Stimulated activated naive CD8-positive, alpha-beta T cell treated with anti-CD3 and anti-CD28 coated beads, Interleukin-15, Interleukin-2, amounts not matched to agents 100 ng/mL and 50 ng/mL, for 24 hours (primary cell): ENCODE measurements around the gene MAN2A2.
A peak's percentile ranks its signal among the peaks of the same experiment; 100 is the strongest.
"Not testable (repeated sequence)": the region's sequence is repeated elsewhere in the genome, so short reads cannot be mapped to it uniquely, and the experiment has no call there.

Experiments
- H3K27ac Mint-ChIP-seq: one replicate; pipeline ENCODE4 v1.8.0; 2021; ENCODE audit warnings: mild to moderate bottlenecking, mixed read lengths
- H3K27me3 Mint-ChIP-seq: one replicate; pipeline ENCODE4 v1.8.0; 2021; ENCODE audit warnings: mixed read lengths
- H3K36me3 Mint-ChIP-seq: one replicate; pipeline ENCODE4 v1.8.0; 2021; ENCODE audit warnings: low read depth, mixed read lengths
- H3K4me1 Mint-ChIP-seq: one replicate; pipeline ENCODE4 v1.8.0; 2021; ENCODE audit warnings: low read depth, mixed read lengths
- H3K4me3 Mint-ChIP-seq: one replicate; pipeline ENCODE4 v1.8.0; 2021; ENCODE audit warnings: mild to moderate bottlenecking, mixed read lengths
- H3K9me3 Mint-ChIP-seq: one replicate; pipeline ENCODE4 v1.8.0; 2021; ENCODE audit warnings: mixed read lengths

The MAN2A2 gene

DNA sequence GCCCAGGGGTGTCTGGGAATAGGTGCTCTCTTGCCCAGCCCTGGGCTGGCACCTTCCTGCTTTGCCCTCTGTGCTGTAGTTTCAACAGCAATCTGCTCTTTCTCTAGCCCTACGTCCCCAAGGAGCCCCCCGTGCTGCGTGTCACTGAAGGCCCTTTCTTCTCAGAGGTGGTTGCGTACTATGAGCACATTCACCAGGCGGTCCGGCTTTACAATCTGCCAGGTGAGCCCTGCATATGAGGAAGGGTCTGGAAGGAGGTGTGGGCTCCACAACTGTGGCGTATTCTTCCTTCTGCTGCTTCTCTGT lies 9.6 kb downstream of the MAN2A2 start:
- Mint-ChIP-seq H3K9me3 (no peaks in the 10 kb centered on the region), H3K27me3 (no peaks in the 10 kb centered on the region), H3K27ac (no peak overlapping the region), H3K36me3 (peaks cover 80% of the 10 kb centered on the region), H3K4me1 (no peaks in the 10 kb centered on the region), H3K4me3 (no peak overlapping the region)

DNA sequence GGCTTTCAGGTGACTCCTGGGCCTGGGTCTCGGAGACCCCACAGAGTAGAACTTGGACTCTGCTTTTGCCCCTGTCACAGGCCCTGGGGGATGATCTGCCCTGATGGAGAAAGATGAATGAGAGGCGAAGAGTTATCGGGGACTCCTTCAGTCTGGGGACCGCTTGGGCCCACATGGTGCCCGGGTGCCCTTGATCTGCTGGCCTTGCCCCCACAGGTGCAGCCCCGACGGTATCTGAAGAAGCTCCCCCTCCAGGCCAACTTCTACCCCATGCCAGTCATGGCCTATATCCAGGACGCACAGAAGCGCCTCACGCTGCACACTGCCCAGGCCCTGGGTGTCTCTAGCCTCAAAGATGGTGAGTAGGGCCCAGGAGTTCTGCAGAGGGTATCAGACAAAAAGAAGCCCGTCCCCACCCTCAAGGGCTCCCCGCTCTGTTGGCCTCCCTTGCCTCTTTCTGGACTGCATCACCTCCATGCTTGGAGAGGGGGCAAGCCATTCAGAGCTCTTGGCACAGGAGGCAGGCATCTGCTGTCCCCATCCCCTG lies 10.4 kb downstream of the MAN2A2 start:
- no peak overlapping the region for H3K27ac Mint-ChIP-seq
- no peak overlapping the region for H3K4me3 Mint-ChIP-seq
- no peaks in the 10 kb centered on the region for H3K27me3 Mint-ChIP-seq
- H3K4me1 Mint-ChIP-seq: no peaks in the 10 kb centered on the region
- peaks cover 82% of the 10 kb centered on the region for H3K36me3 Mint-ChIP-seq
- H3K9me3 Mint-ChIP-seq: no peaks in the 10 kb centered on the region

DNA sequence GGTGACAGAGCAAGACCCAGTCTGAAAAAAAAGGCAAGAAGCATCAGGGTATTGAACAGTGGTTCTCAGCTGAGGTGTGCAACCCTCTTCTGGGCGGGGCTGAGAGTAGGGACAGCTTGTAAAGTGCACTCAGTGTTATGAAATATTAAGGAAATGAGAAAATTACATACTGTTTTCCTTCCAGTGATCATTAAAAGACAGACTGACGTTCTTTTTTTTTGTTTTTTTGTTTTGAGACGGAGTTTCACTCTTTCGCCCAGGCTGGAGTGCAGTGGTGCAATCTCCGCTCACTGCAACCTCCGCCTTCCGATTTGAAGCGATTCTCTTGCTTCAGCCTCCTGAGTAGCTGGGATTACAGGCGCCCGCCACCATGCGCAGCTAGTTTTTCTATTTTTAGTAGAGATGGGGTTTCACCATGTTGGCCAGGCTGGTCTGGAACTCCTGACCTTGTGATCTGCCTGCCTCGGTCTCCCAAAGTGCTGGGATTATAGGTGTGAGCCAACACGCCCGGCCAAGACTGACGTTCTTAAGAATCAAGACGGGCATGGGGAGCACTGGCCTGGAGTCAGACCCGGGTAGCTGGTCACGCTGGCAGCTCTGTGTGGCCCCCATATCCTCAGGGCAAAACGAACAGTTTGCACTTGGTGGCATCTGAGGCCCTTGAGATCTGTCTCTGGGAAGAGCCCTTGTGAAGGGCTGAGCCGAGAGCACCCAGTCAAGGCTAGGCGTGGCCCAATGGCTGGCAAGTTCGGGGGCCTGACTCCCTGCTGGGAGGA lies 11.4 kb downstream of the MAN2A2 start:
- Mint-ChIP-seq H3K36me3 (peaks cover 82% of the 10 kb centered on the region), H3K4me3 (no peak overlapping the region), H3K4me1 (no peaks in the 10 kb centered on the region), H3K9me3 (no peaks in the 10 kb centered on the region), H3K27ac (no peak overlapping the region), H3K27me3 (no peaks in the 10 kb centered on the region)

DNA sequence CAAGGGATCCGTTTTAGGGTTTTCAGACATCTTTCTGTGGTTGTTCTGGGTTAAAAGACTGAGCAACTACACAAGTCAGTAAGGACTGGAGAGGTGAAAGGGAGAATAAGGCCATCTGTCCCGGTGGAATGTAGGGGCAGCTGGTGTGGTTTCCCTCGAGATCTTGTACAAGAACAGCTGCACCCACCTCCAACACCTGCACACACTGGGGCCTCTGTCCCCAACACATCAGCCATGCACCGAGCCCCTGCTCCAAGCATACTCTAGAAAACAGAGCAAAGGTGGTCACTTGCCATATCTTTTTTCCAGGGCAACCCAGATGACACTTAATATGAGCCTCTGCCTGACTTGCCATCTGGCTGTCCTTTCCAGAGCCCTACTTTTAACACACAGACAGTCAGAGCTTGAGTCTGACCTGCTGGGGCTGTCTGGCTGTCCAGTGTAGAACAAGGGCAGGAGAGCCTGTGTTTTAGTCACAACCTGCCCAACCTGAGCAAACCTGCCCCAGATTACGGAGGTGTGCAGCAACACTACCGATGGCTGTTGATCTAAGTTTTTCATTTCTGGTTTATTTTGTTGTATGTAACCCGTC lies 12.2 kb downstream of the MAN2A2 start:
- Mint-ChIP-seq H3K27me3 (no peaks in the 10 kb centered on the region), H3K4me1 (no peaks in the 10 kb centered on the region), H3K27ac (peak overlapping the region; percentile 37), H3K4me3 (no peak overlapping the region), H3K9me3 (no peaks in the 10 kb centered on the region), H3K36me3 (peaks cover 84% of the 10 kb centered on the region)

DNA sequence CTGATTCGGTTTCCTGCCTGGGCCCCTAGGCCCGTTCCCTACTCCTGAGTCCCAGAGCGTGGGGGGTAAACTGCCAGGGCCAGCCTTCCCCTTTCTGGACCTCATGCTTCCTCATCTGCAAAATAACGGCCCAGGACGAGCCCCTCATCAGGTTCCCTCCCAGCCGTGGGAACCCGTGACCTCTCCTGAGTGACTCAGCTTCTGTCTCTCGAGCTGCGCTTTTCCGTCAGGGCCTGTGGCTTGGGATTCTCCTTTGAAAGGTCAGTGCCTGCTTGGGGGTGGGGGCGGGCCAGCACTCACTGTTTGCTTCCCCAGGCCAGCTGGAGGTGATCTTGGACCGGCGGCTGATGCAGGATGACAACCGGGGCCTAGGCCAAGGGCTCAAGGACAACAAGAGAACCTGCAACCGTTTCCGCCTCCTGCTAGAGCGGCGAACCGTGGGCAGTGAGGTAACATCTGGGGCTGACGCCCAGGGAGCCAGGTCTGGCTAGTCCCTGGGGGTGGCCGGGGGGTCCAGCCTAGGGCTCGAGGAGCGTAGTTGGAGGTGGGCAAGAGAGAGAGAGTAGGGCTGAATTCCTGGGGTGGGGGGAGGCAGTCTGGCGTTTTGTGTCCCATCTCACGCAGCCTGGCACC lies 12.8 kb downstream of the MAN2A2 start:
- H3K27me3 Mint-ChIP-seq: no peaks in the 10 kb centered on the region
- no peak overlapping the region for H3K4me3 Mint-ChIP-seq
- H3K9me3 Mint-ChIP-seq: no peaks in the 10 kb centered on the region
- no peaks in the 10 kb centered on the region for H3K4me1 Mint-ChIP-seq
- peaks cover 84% of the 10 kb centered on the region for H3K36me3 Mint-ChIP-seq
- no peak overlapping the region for H3K27ac Mint-ChIP-seq

DNA sequence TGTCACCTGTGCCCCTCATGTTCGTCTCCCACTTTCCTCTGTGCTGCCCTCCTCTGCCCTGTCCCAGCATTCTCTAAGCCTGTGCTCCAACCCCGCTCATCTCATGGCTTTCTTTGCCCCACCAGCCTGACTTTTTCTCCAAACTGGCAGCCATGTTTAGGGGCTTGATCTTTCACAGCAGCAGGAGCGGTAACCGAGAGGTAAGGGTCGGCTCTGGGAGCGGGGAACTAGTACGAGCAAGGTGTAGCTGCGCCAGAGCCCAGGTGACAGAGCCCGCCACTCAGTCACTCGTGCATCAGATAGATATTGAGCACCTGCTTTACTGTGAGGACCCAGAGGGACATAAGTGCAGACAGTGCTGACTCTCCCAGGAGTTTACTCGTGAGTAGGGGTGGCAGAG lies 13.4 kb downstream of the MAN2A2 start:
- Mint-ChIP-seq H3K27me3 (no peaks in the 10 kb centered on the region), H3K4me1 (no peaks in the 10 kb centered on the region), H3K9me3 (no peaks in the 10 kb centered on the region), H3K36me3 (peaks cover 84% of the 10 kb centered on the region), H3K27ac (no peak overlapping the region), H3K4me3 (no peak overlapping the region)

DNA sequence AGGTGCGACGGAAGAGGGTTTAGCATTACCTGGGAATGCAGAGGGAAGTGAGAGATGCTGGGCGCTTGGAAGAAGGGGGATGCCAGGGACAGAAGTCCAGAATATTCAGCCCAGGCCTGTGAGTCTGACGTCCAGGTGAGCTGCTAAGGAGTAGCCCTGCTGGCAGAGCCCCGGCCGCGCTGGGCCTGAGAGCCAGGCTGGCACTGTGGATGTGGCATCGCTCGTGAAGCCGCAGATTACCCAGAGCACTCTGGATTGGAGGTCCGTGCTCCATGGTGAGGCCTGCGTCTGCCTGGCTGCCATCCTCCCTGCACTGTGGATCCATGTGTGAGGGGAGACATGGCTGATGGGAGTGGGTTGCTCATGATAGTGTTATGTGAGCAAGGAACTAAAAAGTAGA lies 14.5 kb downstream of the MAN2A2 start:
- H3K9me3 Mint-ChIP-seq: no peaks in the 10 kb centered on the region
- H3K36me3 Mint-ChIP-seq: peaks cover 84% of the 10 kb centered on the region
- H3K4me3 Mint-ChIP-seq: no peak overlapping the region
- no peaks in the 10 kb centered on the region for H3K4me1 Mint-ChIP-seq
- no peaks in the 10 kb centered on the region for H3K27me3 Mint-ChIP-seq
- H3K27ac Mint-ChIP-seq: no peak overlapping the region

DNA sequence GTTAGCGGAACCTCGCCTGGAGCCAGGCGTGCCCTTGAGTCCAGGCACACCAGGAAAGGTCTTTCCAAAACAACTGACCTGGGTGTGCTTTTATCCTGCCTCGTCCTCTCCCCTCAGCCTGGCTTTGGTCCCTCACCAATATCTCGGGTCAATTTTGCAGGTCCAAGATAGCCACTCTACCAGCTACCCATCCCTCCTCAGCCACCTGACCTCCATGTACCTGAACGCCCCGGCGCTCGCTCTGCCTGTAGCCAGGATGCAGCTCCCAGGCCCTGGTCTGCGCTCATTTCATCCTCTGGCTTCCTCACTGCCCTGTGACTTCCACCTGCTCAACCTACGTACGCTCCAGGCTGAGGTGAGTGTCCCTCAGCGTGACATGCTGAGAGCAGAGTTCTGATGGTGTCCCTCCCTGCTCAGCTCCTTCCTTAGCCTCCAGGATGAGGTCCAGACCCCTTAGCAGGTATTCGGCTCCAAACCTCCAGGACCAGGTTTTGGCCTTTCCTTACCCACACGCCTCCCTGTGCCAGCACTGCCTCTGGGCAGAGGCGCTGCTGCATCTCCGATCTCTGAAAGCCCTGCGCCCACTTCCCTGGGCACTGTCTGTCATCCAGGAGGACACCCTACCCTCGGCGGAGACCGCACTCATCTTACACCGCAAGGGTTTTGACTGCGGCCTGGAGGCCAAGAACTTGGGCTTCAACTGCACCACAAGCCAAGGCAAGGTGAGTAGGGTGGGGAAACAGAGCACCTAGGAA lies 15.1 kb downstream of the MAN2A2 start:
- H3K4me1 Mint-ChIP-seq: peaks cover 3% of the 10 kb centered on the region
- no peaks in the 10 kb centered on the region for H3K27me3 Mint-ChIP-seq
- H3K27ac Mint-ChIP-seq: no peak overlapping the region
- no peaks in the 10 kb centered on the region for H3K9me3 Mint-ChIP-seq
- H3K36me3 Mint-ChIP-seq: peaks cover 79% of the 10 kb centered on the region
- H3K4me3 Mint-ChIP-seq: no peak overlapping the region

DNA sequence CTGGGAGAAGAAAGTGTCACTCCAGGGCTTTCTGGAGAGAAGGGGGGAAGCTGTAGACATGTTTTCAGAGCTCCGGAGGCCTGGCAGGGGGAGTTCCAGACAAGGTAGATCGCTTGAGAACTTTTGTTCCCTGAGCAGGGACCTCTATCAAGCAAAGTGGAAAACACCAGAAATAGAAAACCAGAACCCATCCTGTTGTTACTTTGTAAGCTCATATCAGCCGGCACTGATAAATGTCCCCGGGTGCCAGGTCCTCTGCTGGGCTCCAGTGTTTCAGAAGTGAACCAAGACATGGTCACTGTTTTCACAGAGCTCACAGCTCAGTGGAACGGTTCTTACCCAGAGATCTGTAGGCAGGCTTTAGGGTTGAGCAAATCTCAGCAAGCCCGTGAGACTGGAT lies 15.7 kb downstream of the MAN2A2 start:
- H3K4me1 Mint-ChIP-seq: peaks cover 8% of the 10 kb centered on the region
- peaks cover 72% of the 10 kb centered on the region for H3K36me3 Mint-ChIP-seq
- H3K9me3 Mint-ChIP-seq: no peaks in the 10 kb centered on the region
- no peaks in the 10 kb centered on the region for H3K27me3 Mint-ChIP-seq
- no peak overlapping the region for H3K4me3 Mint-ChIP-seq
- H3K27ac Mint-ChIP-seq: no peak overlapping the region

DNA sequence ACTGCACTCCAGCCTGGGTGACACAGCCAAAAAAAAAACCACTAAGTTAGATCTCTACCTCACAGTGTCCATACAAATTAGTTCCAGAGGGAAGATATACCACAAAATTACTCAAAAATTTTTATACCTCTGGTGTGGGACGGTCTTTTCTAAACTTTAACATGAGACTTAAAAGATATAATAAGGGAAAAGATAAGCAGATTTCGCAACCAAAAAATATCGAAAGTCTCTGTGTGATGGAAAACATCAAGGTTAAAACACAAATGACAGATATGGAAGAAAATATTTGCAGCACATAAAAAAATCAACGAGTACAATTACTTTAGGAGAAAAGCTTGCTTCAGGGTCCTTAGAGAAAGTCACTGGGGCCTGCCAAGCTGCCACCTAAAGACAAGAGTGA lies 18.8 kb downstream of the MAN2A2 start:
- Mint-ChIP-seq H3K36me3 (peaks cover 46% of the 10 kb centered on the region), H3K4me1 (peaks cover 16% of the 10 kb centered on the region), H3K9me3 (no peaks in the 10 kb centered on the region), H3K4me3 (no peak overlapping the region), H3K27me3 (no peaks in the 10 kb centered on the region), H3K27ac (no peak overlapping the region)

DNA sequence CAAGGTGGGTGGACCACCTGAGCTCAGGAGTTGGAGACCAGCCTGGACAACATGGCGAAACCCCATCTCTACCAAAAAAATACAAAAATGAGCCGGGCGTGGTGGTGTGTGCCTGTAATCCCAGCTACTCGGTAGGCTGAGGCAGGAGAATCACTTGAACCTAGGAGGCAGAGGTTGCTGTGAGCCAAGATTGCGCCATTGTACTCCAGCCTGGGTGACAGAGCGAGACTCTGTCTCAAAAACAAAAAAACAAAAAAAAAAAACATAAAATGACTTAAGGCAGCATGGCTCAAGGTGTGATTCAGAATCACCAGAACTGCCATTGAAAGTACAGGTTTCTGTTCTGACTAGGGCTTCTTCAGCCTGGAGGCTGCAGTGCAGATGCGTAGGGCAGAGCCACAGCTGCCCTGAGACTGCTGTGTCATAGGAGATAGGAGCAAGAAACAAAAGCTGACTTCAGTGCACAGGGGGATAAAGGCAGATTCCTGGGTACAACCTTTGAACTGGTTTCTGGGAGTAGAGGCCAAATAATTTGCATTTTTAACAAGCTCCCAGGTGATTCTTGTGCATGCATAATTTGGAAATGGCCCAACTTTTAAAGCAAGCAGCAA lies 19.7 kb downstream of the MAN2A2 start:
- not testable (repeated sequence) for H3K4me3 Mint-ChIP-seq, H3K27ac Mint-ChIP-seq, H3K9me3 Mint-ChIP-seq, H3K27me3 Mint-ChIP-seq
- Mint-ChIP-seq H3K4me1 (peaks cover 16% of the 10 kb centered on the region), H3K36me3 (peaks cover 37% of the 10 kb centered on the region)

DNA sequence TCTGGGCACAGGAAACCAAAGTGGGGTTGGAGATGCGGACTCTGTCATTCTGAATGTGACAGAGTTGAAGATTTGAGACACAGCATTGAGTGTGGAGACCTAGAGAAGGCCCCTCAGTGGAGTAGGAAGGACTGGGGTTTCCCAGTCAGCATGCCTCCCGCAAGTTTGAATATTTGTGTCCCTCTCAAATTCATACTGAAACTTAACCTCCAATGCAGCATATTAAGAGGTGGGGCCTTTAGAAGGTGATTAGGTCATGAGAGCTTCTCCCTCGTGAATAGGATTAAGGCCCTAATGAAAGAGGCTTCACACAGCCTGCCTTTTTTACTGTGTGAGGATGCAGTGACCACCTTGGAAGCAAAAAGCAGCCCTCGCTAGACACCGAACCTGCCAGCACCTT lies 21.3 kb downstream of the MAN2A2 start:
- peaks cover 24% of the 10 kb centered on the region for H3K36me3 Mint-ChIP-seq
- H3K27me3 Mint-ChIP-seq: no peaks in the 10 kb centered on the region
- H3K9me3 Mint-ChIP-seq: no peaks in the 10 kb centered on the region
- H3K27ac Mint-ChIP-seq: no peak overlapping the region
- H3K4me1 Mint-ChIP-seq: peaks cover 23% of the 10 kb centered on the region
- no peak overlapping the region for H3K4me3 Mint-ChIP-seq

DNA sequence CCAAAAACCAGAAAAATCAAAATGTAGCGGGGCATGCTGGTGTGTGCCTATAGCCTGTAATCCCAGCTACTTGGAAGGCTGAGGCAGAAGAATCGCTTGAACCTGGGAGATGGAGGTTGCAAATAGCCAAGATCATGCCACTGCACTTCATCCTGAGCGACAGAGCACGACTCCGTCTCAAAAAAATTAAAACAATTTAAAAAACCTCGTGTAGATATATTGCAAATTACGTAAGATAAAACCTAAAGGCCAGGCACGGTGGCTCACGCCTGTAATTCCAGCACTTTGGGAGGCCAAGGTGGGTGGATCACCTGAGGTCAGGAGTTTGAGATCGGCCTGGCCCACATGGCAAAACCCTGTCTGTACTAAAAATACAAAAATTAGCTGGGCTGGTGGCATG lies 23.7 kb downstream of the MAN2A2 start:
- not testable (repeated sequence) for H3K36me3 Mint-ChIP-seq

DNA sequence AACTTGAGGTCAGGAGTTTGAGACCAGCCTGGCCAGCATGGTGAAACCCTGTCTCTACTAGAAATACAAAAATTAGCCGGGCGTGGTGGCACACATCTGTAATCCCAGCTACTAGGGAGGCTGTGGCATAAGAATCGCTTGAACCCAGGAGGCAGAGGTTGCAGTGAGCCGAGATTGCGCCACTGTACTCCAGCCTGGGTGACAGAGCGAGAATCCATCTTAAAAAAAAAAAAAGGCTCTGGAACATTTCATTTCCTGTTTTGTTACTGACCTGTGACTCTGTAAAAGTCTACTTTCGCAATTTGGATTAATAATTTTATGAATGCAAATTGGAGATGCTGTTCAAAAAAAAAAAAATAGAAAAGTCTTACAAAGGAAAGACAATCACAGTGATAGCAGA lies 25.0 kb downstream of the MAN2A2 start:
- H3K27ac Mint-ChIP-seq, H3K27me3 Mint-ChIP-seq, H3K36me3 Mint-ChIP-seq, H3K9me3 Mint-ChIP-seq: not testable (repeated sequence)
- peaks cover 44% of the 10 kb centered on the region for H3K4me1 Mint-ChIP-seq
- peak overlapping the region; percentile 62 for H3K4me3 Mint-ChIP-seq

More for the DNA sequence above, 23.7 kb downstream of the MAN2A2 start:
- H3K4me1 Mint-ChIP-seq: peaks cover 42% of the 10 kb centered on the region
- H3K4me3 Mint-ChIP-seq, H3K9me3 Mint-ChIP-seq, H3K27me3 Mint-ChIP-seq, H3K27ac Mint-ChIP-seq: not testable (repeated sequence)
